ENCODE data around the gene IL12RB1.
"Not testable (repeated sequence)": the region's sequence is repeated elsewhere in the genome, so short reads cannot be mapped to it uniquely, and the experiment has no call there.

Gene IL12RB1

GRCh38 chr19:18102916-18103542 lies 16.3 kb upstream of the IL12RB1 start:
- no peaks in the 10 kb centered on the region for H3K27me3 Mint-ChIP-seq
- no peaks in the 10 kb centered on the region for H3K9me3 Mint-ChIP-seq
- peaks cover 73% of the 10 kb centered on the region for H3K4me1 Mint-ChIP-seq
- no peak overlapping the region for H3K4me3 Mint-ChIP-seq
- no peak for ATAC-seq
- H3K36me3 Mint-ChIP-seq = peaks cover 41% of the 10 kb centered on the region
- H3K27ac Mint-ChIP-seq = peak overlapping the region; percentile 57

DNA sequence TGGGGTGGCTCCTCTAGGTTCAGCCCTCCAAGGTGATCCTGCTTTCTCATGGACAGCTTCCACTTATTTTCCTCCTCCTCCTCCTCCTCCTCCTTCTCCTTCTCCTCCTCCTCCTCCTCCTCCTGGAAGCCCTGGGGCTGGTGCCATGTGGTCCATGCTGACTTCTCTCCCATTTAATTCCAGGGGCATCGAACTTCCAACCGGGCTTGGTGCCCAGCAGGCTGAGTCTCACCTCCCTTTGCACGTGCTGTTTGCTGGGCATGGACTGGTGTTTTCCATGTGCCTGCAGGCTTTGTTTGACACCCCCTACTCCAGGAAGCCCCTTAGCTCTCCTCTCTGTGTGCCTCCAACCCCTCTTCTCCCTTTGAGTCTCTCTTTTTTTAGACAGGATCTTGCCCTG lies 14.5 kb upstream of the IL12RB1 start:
- H3K9me3 Mint-ChIP-seq = no peaks in the 10 kb centered on the region
- H3K4me3 Mint-ChIP-seq = no peak overlapping the region
- H3K4me1 Mint-ChIP-seq = peaks cover 66% of the 10 kb centered on the region
- peak overlapping the region; percentile 81 for H3K27ac Mint-ChIP-seq
- H3K27me3 Mint-ChIP-seq = no peaks in the 10 kb centered on the region
- no peak for ATAC-seq
- H3K36me3 Mint-ChIP-seq = peaks cover 34% of the 10 kb centered on the region

- Mint-ChIP-seq H3K4me3 (no peak overlapping the region), H3K9me3 (no peaks in the 10 kb centered on the region), H3K36me3 (peaks cover 35% of the 10 kb centered on the region), H3K27me3 (no peaks in the 10 kb centered on the region), H3K4me1 (peaks cover 70% of the 10 kb centered on the region), H3K27ac (peak overlapping the region; percentile 81)
- no peak for ATAC-seq
Measured at GRCh38 chr19:18100710-18101109, 14.0 kb upstream of the IL12RB1 start.

DNA sequence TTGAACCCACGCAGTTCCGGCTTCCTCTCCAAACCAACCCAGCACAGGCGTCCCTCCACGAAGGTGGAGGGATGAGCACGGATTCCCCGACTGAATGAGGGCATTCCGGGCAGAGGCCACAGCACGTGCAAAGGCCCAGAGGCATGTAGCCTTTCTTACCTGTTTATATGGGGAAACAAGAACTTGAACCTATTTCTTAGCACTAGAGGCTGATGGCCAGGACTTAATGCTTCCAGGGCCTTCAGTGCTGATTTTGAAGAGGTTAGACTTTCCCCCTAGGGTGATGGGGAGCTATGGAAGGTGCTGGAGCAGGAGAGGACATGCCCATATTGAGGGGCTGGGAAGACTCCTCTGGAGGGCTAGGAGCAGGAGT lies 12.9 kb upstream of the IL12RB1 start:
- ATAC-seq = peak; percentile 0
- Mint-ChIP-seq H3K36me3 (peaks cover 42% of the 10 kb centered on the region), H3K27ac (peak overlapping the region; percentile 81), H3K27me3 (no peaks in the 10 kb centered on the region), H3K4me1 (peaks cover 69% of the 10 kb centered on the region), H3K9me3 (no peaks in the 10 kb centered on the region), H3K4me3 (peak overlapping the region; percentile 87)

DNA sequence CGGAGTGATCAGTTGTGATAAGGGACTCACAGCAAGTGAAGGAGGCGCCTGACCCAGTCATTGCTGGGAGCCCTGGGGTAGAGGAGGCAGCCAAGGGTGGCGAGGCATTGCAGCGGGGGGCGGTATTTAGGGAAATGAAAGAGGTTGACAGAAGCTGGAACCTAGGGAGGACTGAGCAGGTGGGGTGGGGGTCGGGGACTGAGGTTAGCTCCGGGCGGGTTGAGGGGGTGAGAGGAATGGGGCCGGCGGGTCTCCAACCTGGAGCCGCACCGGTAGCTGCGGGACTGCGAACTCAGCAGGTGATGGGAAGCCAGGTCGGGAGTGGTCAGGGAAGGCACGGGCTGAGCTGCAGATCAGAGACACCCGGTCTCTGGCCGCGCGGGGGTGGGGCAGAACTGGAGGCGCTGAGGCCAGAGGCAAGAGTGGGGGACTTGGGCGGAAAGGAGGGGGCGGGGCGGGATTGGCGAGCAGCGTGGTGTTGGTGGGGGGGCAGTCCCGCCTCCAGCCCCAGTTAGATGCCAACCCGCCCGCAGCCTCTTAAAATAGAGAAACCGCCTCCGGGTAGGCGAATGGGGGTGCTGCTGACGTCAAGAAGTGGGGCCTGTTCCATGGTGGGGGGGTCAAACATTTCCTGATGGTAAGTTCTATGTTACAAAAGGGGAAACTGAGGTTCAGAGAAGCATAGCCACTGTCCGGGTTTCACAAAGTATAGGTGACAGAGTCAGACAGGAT lies 12.3 kb upstream of the IL12RB1 start:
- no peaks in the 10 kb centered on the region for H3K9me3 Mint-ChIP-seq
- peak overlapping the region; percentile 87 for H3K4me3 Mint-ChIP-seq
- H3K36me3 Mint-ChIP-seq = peaks cover 46% of the 10 kb centered on the region
- H3K27ac Mint-ChIP-seq = peak overlapping the region; percentile 81
- H3K27me3 Mint-ChIP-seq = no peaks in the 10 kb centered on the region
- peak; percentile 92 for ATAC-seq
- H3K4me1 Mint-ChIP-seq = peaks cover 65% of the 10 kb centered on the region

DNA sequence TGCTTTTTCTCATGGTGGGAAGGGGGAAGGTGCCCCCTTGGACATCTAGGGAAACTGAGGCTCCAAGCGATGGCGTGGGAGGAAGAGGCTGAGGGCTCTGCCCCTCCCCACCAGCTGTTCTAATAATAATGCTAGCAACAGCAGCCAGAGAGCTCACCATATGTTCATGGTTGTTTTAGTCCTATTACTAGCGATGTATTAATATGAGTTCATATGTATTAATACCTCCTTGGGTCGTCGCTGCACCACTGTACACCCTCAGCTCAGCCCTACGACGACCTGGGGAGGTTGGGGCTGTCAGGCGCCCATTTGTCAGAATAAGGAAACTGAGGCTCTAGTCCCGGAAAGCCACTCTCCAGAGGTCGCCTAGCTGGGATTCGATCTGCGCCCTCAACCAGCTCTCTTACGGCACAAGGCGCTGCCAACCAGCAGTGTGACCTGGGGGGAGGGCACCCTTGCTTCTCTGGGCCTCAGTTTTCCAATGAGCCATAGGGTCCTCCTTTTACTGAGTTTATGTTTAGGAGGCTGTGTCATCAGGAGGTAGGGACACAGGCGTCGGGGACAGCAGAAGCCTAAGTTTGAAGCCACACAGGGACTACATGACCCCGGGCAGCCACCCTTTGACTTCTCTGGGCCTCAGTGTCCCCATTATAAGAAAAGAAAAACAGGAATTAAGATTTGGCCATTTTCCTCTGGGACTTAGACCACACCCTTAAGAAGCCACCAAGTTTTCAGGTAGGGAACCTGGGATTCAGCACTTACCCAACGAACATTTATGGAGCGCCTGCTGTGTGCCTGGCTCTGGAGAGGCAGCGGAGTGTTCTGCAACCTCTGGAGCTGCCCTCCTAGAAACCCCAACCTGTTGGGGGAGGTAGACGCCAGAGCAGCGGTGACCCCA lies 11.5 kb upstream of the IL12RB1 start:
- H3K4me1 Mint-ChIP-seq = peaks cover 59% of the 10 kb centered on the region
- peak; percentile 4 for ATAC-seq
- peak overlapping the region; percentile 81 for H3K27ac Mint-ChIP-seq
- no peaks in the 10 kb centered on the region for H3K9me3 Mint-ChIP-seq
- H3K4me3 Mint-ChIP-seq = peak overlapping the region; percentile 87
- peaks cover 52% of the 10 kb centered on the region for H3K36me3 Mint-ChIP-seq
- no peaks in the 10 kb centered on the region for H3K27me3 Mint-ChIP-seq

- Mint-ChIP-seq H3K27ac (peak within 1 kb of the TSS; percentile 81), H3K4me3 (peak within 1 kb of the TSS; percentile 87), H3K4me1 (peaks cover 52% of the 10 kb centered on the region), H3K9me3 (no peaks in the 10 kb centered on the region), H3K36me3 (peaks cover 46% of the 10 kb centered on the region), H3K27me3 (no peaks in the 10 kb centered on the region)
- peak; percentile 89 for ATAC-seq
Measured at GRCh38 chr19:18097217-18097992, 10.7 kb upstream of the IL12RB1 start, which contains the start of gene MAST3. TSS of gene MAST3 (plus strand) at chr19:18097778. CDS start at chr19:18097793, 15 bp downstream.

- Mint-ChIP-seq H3K4me3 (peak overlapping the region; percentile 23), H3K27ac (peak overlapping the region; percentile 39), H3K4me1 (peaks cover 50% of the 10 kb centered on the region), H3K27me3 (no peaks in the 10 kb centered on the region), H3K36me3 (peaks cover 37% of the 10 kb centered on the region), H3K9me3 (no peaks in the 10 kb centered on the region)
- no peak for ATAC-seq
Measured at GRCh38 chr19:18096258-18096657, 9.5 kb upstream of the IL12RB1 start.

- H3K9me3 Mint-ChIP-seq = no peaks in the 10 kb centered on the region
- H3K4me1 Mint-ChIP-seq = peaks cover 50% of the 10 kb centered on the region
- peak overlapping the region; percentile 40 for H3K27ac Mint-ChIP-seq
- no peaks in the 10 kb centered on the region for H3K27me3 Mint-ChIP-seq
- peaks cover 35% of the 10 kb centered on the region for H3K36me3 Mint-ChIP-seq
- no peak overlapping the region for H3K4me3 Mint-ChIP-seq
- no peak for ATAC-seq
Measured at GRCh38 chr19:18093439-18094161, 6.9 kb upstream of the IL12RB1 start.

GRCh38 chr19:18091217-18091608 lies 4.5 kb upstream of the IL12RB1 start:
- Mint-ChIP-seq H3K27ac (peak overlapping the region; percentile 96), H3K4me1 (peaks cover 61% of the 10 kb centered on the region), H3K36me3 (peaks cover 31% of the 10 kb centered on the region), H3K9me3 (no peaks in the 10 kb centered on the region), H3K27me3 (no peaks in the 10 kb centered on the region), H3K4me3 (peak overlapping the region; percentile 35)
- ATAC-seq = peak; percentile 87

GRCh38 chr19:18090545-18091216 lies 3.9 kb upstream of the IL12RB1 start:
- H3K9me3 Mint-ChIP-seq = no peaks in the 10 kb centered on the region
- H3K27me3 Mint-ChIP-seq = no peaks in the 10 kb centered on the region
- no peak for ATAC-seq
- H3K36me3 Mint-ChIP-seq = peaks cover 29% of the 10 kb centered on the region
- H3K4me3 Mint-ChIP-seq = peak overlapping the region; percentile 35
- peak overlapping the region; percentile 96 for H3K27ac Mint-ChIP-seq
- H3K4me1 Mint-ChIP-seq = peaks cover 56% of the 10 kb centered on the region

DNA sequence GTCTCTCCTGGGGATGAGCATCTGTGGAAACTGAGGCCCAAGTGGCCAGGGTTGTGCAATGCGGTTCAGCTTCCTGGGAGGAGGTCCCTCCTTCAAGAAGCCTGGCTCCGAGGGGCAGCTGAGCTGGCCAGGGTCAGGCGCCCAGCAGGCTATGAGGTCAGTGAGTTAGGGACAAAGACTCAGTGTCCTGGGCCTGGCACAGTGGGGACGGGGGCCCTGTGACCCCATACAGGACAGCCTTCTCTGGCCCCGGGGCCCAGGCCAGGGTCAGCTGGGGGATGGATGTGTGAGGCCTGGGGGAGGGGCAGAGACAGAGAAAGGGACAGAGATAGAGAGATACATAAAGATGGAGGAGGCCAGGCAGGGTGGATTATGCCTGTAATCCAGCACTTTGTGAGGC lies 3.0 kb upstream of the IL12RB1 start:
- no peak for ATAC-seq
- H3K4me3 Mint-ChIP-seq = peak overlapping the region; percentile 58
- H3K27me3 Mint-ChIP-seq = no peaks in the 10 kb centered on the region
- H3K9me3 Mint-ChIP-seq = no peaks in the 10 kb centered on the region
- H3K36me3 Mint-ChIP-seq = peaks cover 22% of the 10 kb centered on the region
- H3K27ac Mint-ChIP-seq = peak overlapping the region; percentile 96
- peaks cover 55% of the 10 kb centered on the region for H3K4me1 Mint-ChIP-seq

GRCh38 chr19:18089096-18089541 lies 2.4 kb upstream of the IL12RB1 start:
- Mint-ChIP-seq H3K4me3 (peak overlapping the region; percentile 58), H3K4me1 (peaks cover 61% of the 10 kb centered on the region), H3K36me3 (peaks cover 25% of the 10 kb centered on the region), H3K27ac (peak overlapping the region; percentile 96)
- not testable (repeated sequence) for H3K9me3 Mint-ChIP-seq, H3K27me3 Mint-ChIP-seq
- peak; percentile 80 for ATAC-seq

All from stimulated activated memory B cell treated with anti-CD40 and anti-IgM and Interleukin-4, amounts not matched to agents 10 μg/mL and 1 μg/mL and 100 μg/mL, for 72 hours (primary cell).